Brain microvascular endothelial cell (primary cell): ENCODE measurements around the gene MYCBP2.

Experiments used
- DNase-seq: peaks from one replicate; pipeline ENCODE4 v3.0.0-alpha.2; 2020
- H3K27ac ChIP-seq: fragments of 250-450 bp; sonication (Bioruptor Pico); 2 replicates; pipeline ENCODE4 v1.5.1; 2020; ENCODE audit warnings: mild to moderate bottlenecking, moderate library complexity
- H3K27me3 ChIP-seq: fragments of 250-450 bp; sonication (Bioruptor Pico); replicated peaks from 2 replicates; pipeline ENCODE4 v1.5.1; 2020; ENCODE audit warnings: mild to moderate bottlenecking
- H3K36me3 ChIP-seq: fragments of 250-450 bp; sonication (Bioruptor Pico); replicated peaks from 2 replicates; pipeline ENCODE4 v1.5.1; 2020; ENCODE audit warnings: mild to moderate bottlenecking
- H3K4me3 ChIP-seq: 2 replicates; pipeline ENCODE4 v1.5.1; 2011; ENCODE audit warnings: low read depth, mild to moderate bottlenecking, control low read depth, low read length, moderate library complexity
- CTCF ChIP-seq: IDR thresholded peaks from 2 replicates; pipeline ENCODE4 v1.5.1; 2011; ENCODE audit warnings: low read depth, mild to moderate bottlenecking, moderate library complexity, low read length, control low read depth, inconsistent platforms; ENCODE audit errors: missing control alignments
- in situ Hi-C: cut with HindIII; loops from 2 replicates; pipeline ENCODE4 v1.10.0; 2017; ENCODE audit warnings: low sequenced_read_pairs, low pct_ligation_motif_present

Gene MYCBP2

GRCh38 chr13:77040835-77041234, 286.1 kb downstream of the MYCBP2 start:
- H3K36me3 ChIP-seq: no peaks in the 10 kb centered on the region
- DNase-seq: no peak
- no peaks in the 10 kb centered on the region for H3K27me3 ChIP-seq
- in situ Hi-C loops: no loop called here
- TF ChIP-seq CTCF: no peak
- no peak overlapping the region for H3K4me3 ChIP-seq
- no peak overlapping the region for H3K27ac ChIP-seq

- H3K36me3 ChIP-seq: no peaks in the 10 kb centered on the region
- H3K27ac ChIP-seq: no peak overlapping the region
- no peaks in the 10 kb centered on the region for H3K27me3 ChIP-seq
- TF ChIP-seq CTCF: no peak
- in situ Hi-C loops: no loop called here
- H3K4me3 ChIP-seq: no peak overlapping the region
- no peak for DNase-seq
Observed at GRCh38 chr13:77040076-77040475, 286.8 kb downstream of the MYCBP2 start.

- no peak for DNase-seq
- Histone ChIP-seq H3K4me3 (no peak overlapping the region), H3K36me3 (no peaks in the 10 kb centered on the region), H3K27ac (no peak overlapping the region), H3K27me3 (no peaks in the 10 kb centered on the region)
- no peak for TF ChIP-seq CTCF
- in situ Hi-C loops: no loop called here
Observed at GRCh38 chr13:77038907-77039480, 287.9 kb downstream of the MYCBP2 start.

GRCh38 chr13:77036279-77036678, 290.6 kb downstream of the MYCBP2 start:
- Histone ChIP-seq H3K4me3 (no peak overlapping the region), H3K36me3 (no peaks in the 10 kb centered on the region), H3K27me3 (no peaks in the 10 kb centered on the region), H3K27ac (no peak overlapping the region)
- no peak for DNase-seq
- no peak for TF ChIP-seq CTCF
- in situ Hi-C loops: no loop called here

GRCh38 chr13:77034881-77035280, 292.0 kb downstream of the MYCBP2 start:
- Histone ChIP-seq H3K27ac (no peak overlapping the region), H3K27me3 (no peaks in the 10 kb centered on the region), H3K4me3 (no peak overlapping the region), H3K36me3 (no peaks in the 10 kb centered on the region)
- in situ Hi-C loops: no loop called here
- no peak for TF ChIP-seq CTCF
- peak; percentile 55 for DNase-seq

- no peaks in the 10 kb centered on the region for H3K36me3 ChIP-seq
- no peak for TF ChIP-seq CTCF
- no peak for DNase-seq
- no peaks in the 10 kb centered on the region for H3K27me3 ChIP-seq
- in situ Hi-C loops: no loop called here
- no peak overlapping the region for H3K4me3 ChIP-seq
- no peak overlapping the region for H3K27ac ChIP-seq
Observed at GRCh38 chr13:77033717-77034302, 293.1 kb downstream of the MYCBP2 start.
